Left cardiac atrium (tissue), 4 donors: ENCODE data around the gene LATS2. TPM values are rescaled to one million over a fixed set of nuclear protein-coding genes. Genes with fewer than 3 reads are reported as not detected.
A peak's percentile ranks its signal among the peaks of the same experiment; 100 is the strongest.
"Not testable (repeated sequence)": the region's sequence is repeated elsewhere in the genome, so short reads cannot be mapped to it uniquely, and the experiment has no call there.

Experiments used
- ATAC-seq, 2 donors: fragments of 200-7000 bp; cut with Tn5 transposase; one replicate each; pipeline ENCODE4 v1.9.1; 2020; ENCODE audit warnings: mild to moderate bottlenecking in 2 of 2, moderate library complexity in 2 of 2
- DNase-seq: peaks from one replicate; pipeline ENCODE4 v3.0.0-alpha.2; 2020
- intact Hi-C, 2 donors: fragments of 100-400 bp; cut with DNase I; formaldehyde crosslinking; loops; one replicate each; pipeline versions ENCODE4 v1.14.1 to v1.15.1; 2022 to 2023
- total RNA-seq, 2 donors: library from RNA; stranded (reverse); fragmentation: NEBNext Ultra II Directional; extraction: Animal tissue kit (Norgen Biotek cat#: 25700); gene quantifications; one replicate each; pipeline ENCODE4 v1.2.1, GENCODE V29; 2021
- donor health status: DM: no; HTN: yes; CAD: no.
- donor health status: DM: no; HTN: yes; CAD: no; lungs with severe emphysema.
- donor health status: DM: yes; HTN: yes; CAD: no.
- donor health status: Dilated cardiomyopathy.

The LATS2 gene
- total RNA-seq, 2 donors from 2014 or later = 19.3 to 30.9 TPM

- intact Hi-C loops = no loop called here
- ATAC-seq (no peak), DNase-seq (no peak)
These were observed 108.5 kb downstream of the LATS2 start for GRCh38 chr13:20952838-20953237.

- DNase-seq, ATAC-seq: not testable (repeated sequence)
- intact Hi-C loops = loop anchor here in 1 of 2 donors (10.0 kb wide), 2 partner anchors 127 to 227 kb away; partner anchors contain the start of genes MRPL57 and SKA3
These were observed 113.4 kb downstream of the LATS2 start for GRCh38 chr13:20948001-20948400.

- ATAC-seq (peak in 1 of 2 donors; percentile 26), DNase-seq (peak; percentile 29)
- intact Hi-C loops = loop anchor here in 1 of 2 donors (10.0 kb wide), 2 partner anchors 129 to 229 kb away; partner anchors contain the start of genes MRPL57 and SKA3
These were observed 115.4 kb downstream of the LATS2 start for GRCh38 chr13:20945952-20946383.

GRCh38 chr13:20942938-20943559 lies 118.3 kb downstream of the LATS2 start:
- DNase-seq (no peak), ATAC-seq (no peak)
- intact Hi-C loops = loop anchor here (2.0 to 10.0 kb wide), 4 partner anchors 132 to 536 kb away; partner anchors contain the start of genes MRPL57 (in 1 of the 2) and SKA3 (in 1 of the 2)

- intact Hi-C loops = loop anchor here (5.0 to 10.0 kb wide), 3 partner anchors 134 to 234 kb away; partner anchors contain the start of genes MRPL57 (in 1 of the 2) and SKA3 (in 1 of the 2)
- not testable (repeated sequence) for ATAC-seq, DNase-seq
These were observed 120.9 kb downstream of the LATS2 start for GRCh38 chr13:20940511-20940910.

GRCh38 chr13:20940083-20940482 lies 121.3 kb downstream of the LATS2 start:
- no peak for DNase-seq
- ATAC-seq = no peak
- intact Hi-C loops = loop anchor here (5.0 to 10.0 kb wide), 3 partner anchors 135 to 235 kb away; partner anchors contain the start of genes MRPL57 (in 1 of the 2) and SKA3 (in 1 of the 2)

- peak; percentile 31 for DNase-seq
- ATAC-seq = peak; percentile 55 to 72
These were observed 121.7 kb downstream of the LATS2 start for GRCh38 chr13:20939662-20940061.

GRCh38 chr13:20938302-20938701 lies 123.1 kb downstream of the LATS2 start:
- intact Hi-C loops = no loop called here
- no peak for DNase-seq
- no peak for ATAC-seq

More at GRCh38 chr13:20939662-20940061, 121.7 kb downstream of the LATS2 start:
- intact Hi-C loops = loop anchor here (5.0 to 10.0 kb wide), 3 partner anchors 135 to 235 kb away; partner anchors contain the start of genes MRPL57 (in 1 of the 2) and SKA3 (in 1 of the 2)

- intact Hi-C loops = loop anchor here in 1 of 2 donors (10.0 kb wide), 2 partner anchors 433 to 733 kb away; partner anchors contain the start of gene GJB2
- ATAC-seq (no peak), DNase-seq (no peak)
These were observed 133.7 kb downstream of the LATS2 start for GRCh38 chr13:20927596-20928257.

- intact Hi-C loops = loop anchor here (2.0 to 10.0 kb wide), 3 partner anchors 213 to 731 kb away; partner anchors contain the start of gene GJB2 (in 1 of the 2)
- not testable (repeated sequence) for DNase-seq, ATAC-seq
These were observed 136.0 kb downstream of the LATS2 start for GRCh38 chr13:20925395-20925790.

- intact Hi-C loops = loop anchor here (2.0 to 10.0 kb wide), 6 partner anchors 212 to 743 kb away; partner anchors contain the start of gene GJB2 (in 1 of the 2)
- ATAC-seq (peak; percentile 56 to 70), DNase-seq (peak; percentile 88)
These were observed 136.5 kb downstream of the LATS2 start for GRCh38 chr13:20924758-20925394.

GRCh38 chr13:20923272-20923671 lies 138.1 kb downstream of the LATS2 start:
- intact Hi-C loops = loop anchor here (5.0 to 10.0 kb wide), 5 partner anchors 211 to 741 kb away; partner anchors contain the start of gene GJB2 (in 1 of the 2)
- no peak for DNase-seq
- no peak for ATAC-seq

Other genes with a start within 250 kb of the LATS2 start
- gene XPO4, start 158.8 kb downstream of the LATS2 start, total RNA-seq = 10 to 100 TPM in 1 of 2 donors, 1 to 10 TPM in 1; 7.8 to 12.1 TPM
- 100 to 1,000 TPM; 215 to 243 TPM for gene SAP18, start 78.5 kb upstream of the LATS2 start, total RNA-seq
- 1 to 10 TPM in 1 of 2 donors, under 1 TPM in 1; 0.24 to 1.1 TPM for gene SKA3, start 115.0 kb upstream of the LATS2 start, total RNA-seq
- gene MRPL57, start 115.1 kb upstream of the LATS2 start, total RNA-seq = 10 to 100 TPM; 18.8 to 20.1 TPM